Fibroblast of pulmonary artery (primary cell): Measurements from ENCODE around the gene AKAP8L.

Experiments
- DNase-seq: peaks from one replicate; pipeline ENCODE4 v3.0.0-alpha.2; 2010; ENCODE audit warnings: low read depth
- H3K4me3 ChIP-seq: replicated peaks from 2 replicates; pipeline ENCODE4 v1.5.1; 2011; ENCODE audit warnings: low read depth, mild to moderate bottlenecking, control low read depth, low read length, moderate library complexity
- TF ChIP-seq, protein P1 (sequence below): IDR thresholded peaks from 2 replicates; pipeline ENCODE4 v1.5.1; 2011; ENCODE audit warnings: mild to moderate bottlenecking, control low read depth, low read length, inconsistent platforms; ENCODE audit errors: missing control alignments

AKAP8L gene

DNA sequence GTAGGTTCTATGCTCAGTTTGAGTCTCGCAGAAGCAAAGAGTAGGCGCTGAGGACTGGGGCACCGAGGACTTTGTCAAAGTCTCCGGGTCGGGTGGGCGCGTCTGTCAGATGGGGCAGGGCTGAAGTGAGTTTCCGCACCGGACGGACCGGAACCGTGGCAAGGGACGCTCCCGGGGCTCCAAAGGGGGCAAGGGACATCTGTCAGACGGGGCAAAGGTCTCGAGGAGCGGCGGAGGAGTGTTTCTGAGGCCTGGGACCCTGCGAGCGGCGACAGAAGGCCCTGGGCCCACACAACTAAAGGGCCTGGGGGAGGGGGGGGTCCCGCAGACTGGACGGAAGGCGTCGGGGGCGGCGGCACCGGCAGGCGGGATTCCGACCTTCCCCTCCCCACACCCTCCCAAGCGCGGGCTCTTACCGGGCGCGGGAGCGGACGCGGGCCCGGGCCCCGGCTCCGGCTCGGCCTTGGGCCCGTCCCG lies 13.3 kb upstream of the AKAP8L start:
- DNase-seq, result no peak
- peak overlapping the region; percentile 89 for H3K4me3 ChIP-seq
- TF ChIP-seq, protein P1, sequence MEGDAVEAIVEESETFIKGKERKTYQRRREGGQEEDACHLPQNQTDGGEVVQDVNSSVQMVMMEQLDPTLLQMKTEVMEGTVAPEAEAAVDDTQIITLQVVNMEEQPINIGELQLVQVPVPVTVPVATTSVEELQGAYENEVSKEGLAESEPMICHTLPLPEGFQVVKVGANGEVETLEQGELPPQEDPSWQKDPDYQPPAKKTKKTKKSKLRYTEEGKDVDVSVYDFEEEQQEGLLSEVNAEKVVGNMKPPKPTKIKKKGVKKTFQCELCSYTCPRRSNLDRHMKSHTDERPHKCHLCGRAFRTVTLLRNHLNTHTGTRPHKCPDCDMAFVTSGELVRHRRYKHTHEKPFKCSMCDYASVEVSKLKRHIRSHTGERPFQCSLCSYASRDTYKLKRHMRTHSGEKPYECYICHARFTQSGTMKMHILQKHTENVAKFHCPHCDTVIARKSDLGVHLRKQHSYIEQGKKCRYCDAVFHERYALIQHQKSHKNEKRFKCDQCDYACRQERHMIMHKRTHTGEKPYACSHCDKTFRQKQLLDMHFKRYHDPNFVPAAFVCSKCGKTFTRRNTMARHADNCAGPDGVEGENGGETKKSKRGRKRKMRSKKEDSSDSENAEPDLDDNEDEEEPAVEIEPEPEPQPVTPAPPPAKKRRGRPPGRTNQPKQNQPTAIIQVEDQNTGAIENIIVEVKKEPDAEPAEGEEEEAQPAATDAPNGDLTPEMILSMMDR, result no peak

DNA sequence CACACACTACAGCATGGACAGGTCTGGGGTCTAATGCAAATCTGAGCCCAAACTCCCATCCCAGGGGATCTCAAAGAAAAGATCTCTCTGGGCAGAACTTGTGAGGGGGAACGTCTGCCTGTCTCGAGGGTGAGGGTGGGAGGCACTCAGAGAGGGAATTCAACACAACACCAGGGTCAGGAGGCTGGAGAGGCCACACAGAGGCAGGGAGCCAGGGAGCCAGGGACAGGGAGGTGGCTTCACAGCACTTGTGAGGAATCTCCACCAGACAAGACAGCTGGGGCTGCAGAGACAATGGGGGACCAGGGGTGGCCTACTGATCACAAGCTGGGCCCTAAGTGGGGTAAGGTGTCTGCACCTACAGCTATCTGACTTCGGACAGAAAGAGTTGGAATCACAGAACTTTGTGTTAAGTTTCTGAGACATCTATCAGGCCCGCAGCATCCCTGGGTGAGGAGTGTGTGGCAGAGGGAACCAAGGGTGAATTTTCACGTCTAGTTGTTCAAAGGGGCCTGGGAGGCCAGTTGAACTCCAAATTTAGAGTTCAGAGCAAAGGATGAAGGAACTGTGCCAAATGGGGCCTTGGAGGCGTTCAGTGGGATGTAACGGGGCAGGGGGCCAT lies 12.7 kb upstream of the AKAP8L start:
- TF ChIP-seq, protein P1, result no peak
- H3K4me3 ChIP-seq, result peak overlapping the region; percentile 89
- no peak for DNase-seq

DNA sequence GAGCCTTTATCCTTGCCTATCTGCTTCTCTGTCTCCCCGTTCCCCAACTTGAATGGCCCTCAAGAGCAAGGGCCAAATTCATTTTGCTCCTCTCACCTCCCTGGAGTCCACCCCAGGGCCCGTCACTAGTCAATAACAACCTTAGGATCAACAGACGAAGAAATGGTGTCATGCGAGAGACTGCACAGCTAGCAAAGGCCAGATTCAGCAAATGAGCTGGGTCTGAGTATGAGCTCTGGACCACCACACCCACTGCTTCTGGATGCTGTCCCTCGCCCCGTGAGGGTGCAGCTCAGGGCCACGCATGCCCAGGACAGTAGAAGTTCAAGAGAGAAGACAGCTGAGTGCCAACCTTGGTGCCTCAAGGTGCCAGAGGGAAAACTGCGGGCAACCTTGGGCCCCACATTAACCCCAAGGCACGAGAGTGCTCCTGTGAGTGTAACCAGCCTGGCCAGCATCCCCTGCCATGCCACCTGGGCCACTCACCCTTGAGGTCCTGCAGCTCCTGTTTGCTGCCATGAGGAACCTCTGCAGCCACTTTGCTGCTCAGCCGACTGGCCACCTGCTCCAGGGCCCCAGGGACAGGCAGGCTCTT lies 11.8 kb upstream of the AKAP8L start:
- no peak for DNase-seq
- H3K4me3 ChIP-seq, result peak overlapping the region; percentile 89
- TF ChIP-seq, protein P1, result no peak

DNA sequence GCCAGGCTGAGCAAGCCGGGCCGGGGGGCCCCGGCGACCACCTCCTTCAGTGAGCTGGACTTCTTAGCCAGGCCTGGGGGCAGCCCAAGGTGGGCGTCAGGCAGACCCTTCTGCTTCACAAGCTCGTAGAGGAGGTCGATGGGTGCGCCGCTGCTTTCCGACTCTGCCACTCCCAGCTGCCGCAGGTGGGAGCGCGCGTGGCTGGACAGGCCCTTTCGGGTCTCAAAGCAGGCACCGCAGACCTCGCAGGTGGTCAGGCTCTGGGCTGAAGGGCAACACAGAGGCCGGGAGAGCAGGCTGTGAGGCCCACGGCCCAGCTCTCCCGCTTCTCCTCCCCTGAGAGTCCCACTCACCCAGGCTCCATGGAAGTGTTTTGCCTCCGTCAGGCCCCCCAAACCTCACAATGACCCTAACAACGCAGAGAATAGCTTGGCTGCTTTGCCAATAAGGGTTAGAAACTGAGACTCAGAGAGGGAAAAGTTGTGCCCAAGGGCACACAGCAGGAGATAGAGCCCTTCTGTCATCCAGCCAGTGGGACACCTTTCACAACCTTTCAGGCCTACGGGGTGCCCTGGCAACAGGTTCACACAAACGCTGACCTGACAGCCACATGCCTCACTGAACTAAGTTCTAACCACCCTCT lies 11.2 kb upstream of the AKAP8L start:
- no peak overlapping the region for H3K4me3 ChIP-seq
- TF ChIP-seq, protein P1, result no peak
- no peak for DNase-seq

DNA sequence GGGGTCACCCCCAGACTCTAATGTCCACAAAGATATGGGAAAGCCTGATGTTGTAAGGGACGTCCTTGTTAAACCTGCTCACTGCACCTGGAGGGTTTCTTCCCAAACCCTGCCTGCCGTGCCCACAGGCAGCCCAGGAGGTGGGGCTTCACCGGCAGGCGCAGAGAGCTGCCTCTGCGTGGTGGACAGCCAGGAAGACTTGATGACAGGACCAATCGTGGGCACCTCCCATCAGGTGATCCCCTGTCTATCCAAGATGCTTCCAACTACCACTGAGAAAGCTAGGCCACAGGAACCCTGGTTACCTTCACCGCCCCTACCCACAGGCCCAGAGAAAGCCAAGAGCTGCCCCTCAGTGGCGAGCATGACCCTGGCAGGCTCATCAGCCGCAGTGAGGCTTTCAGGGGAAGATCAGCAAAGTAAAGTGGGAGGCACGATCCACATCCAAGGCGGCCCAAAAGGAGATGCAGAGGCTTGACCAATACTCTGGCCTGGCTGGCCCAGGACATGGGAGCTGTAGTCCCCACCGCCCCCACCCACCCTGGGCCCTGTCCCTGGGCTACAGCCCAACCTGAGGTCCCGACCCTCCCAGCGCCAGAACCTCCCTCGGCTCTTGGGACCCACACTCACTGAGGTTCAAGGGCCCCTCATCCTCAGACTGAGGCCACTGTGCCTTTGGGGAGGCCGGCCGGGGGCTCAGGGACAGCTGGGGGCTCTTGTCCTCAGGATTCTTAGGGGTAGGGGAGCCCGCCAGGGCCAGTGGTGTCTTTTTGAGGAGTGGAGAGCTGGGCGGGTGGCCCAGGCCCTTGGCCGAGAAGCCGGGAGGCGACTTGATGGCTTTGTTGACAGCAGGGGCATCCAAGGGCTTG lies 10.4 kb upstream of the AKAP8L start:
- H3K4me3 ChIP-seq, result no peak overlapping the region
- TF ChIP-seq, protein P1, result no peak
- DNase-seq, result no peak

DNA sequence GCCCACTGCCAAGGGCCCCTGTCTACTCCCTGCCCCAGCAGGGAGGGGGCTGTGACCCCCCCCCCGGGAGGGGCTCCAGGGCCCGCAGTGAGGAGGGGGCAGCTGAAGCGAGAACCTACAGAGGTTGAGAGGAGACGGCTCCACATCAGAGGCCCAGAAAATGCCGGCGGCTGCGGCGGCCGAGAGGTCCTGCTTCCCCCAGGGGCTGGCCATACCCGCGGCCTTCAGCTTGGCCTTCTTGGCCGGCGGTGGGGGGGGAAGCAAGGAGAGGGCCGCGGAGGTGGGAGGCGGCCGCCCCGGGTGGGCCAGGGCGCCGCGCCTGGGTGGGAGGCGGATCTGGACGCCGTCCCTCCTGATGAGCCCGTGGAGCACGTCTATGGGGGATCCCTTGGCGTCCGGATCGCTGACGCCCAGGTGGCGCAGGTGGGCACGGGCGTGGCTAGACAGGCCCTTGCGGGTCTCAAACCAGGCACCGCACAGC lies 9.2 kb upstream of the AKAP8L start:
- TF ChIP-seq, protein P1, result no peak
- no peak overlapping the region for H3K4me3 ChIP-seq
- DNase-seq, result no peak
